ENCODE results near the gene EXOG. TPM values are rescaled to one million over a fixed set of nuclear protein-coding genes. Genes with fewer than 3 reads are reported as not detected.

Gene EXOG
- total and polyA plus RNA-seq, 4 donors: 5.8 to 17.2 (median 12.6) TPM

DNA sequence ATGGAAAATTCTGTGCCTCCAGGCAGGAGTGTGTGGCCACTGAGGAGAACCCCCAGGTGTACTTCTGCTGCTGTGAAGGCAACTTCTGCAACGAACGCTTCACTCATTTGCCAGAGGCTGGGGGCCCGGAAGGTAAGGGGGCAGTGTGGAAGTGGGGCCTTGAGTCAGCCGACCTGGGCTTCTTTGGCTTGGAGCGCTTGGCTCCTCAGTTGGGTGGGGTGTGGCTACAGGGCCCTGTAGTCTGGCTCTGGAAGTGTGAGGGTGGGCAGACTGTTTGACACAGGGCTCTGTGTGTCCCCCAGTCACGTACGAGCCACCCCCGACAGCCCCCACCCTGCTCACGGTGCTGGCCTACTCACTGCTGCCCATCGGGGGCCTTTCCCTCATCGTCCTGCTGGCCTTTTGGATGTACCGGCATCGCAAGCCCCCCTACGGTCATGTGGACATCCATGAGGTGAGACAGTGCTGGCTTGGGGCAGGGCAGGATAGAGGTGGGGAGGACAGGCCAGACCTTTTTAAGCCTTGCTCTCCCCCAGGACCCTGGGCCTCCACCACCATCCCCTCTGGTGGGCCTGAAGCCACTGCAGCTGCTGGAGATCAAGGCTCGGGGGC lies 18.2 kb upstream of the EXOG start:
- Histone ChIP-seq H3K36me3 (ENCODE audit: control insufficient read depth in 1 of 2, insufficient read depth in 2 of 2, low read length in 1 of 2) (peaks cover 0 to 2% of the 10 kb centered on the region in 2 donors), H3K4me3 (ENCODE audit: low read length in 2 of 2) (no peak overlapping the region), H3K27ac (ENCODE audit: low read depth in 1 of 2, low read length in 2 of 2) (no peak overlapping the region), H3K27me3 (ENCODE audit: control insufficient read depth in 1 of 2, insufficient read depth in 2 of 2, low read length in 1 of 2) (no peaks in the 10 kb centered on the region), H3K9me3 (ENCODE audit: control insufficient read depth, low read length) (no peaks in the 10 kb centered on the region), H3K4me1 (ENCODE audit: control insufficient read depth in 1 of 2, insufficient read depth in 2 of 2, low read length in 2 of 2) (no peaks in the 10 kb centered on the region)
- 90 to 91% methylated on average over 15 of the region's 15 CpGs for WGBS, 2 donors
- intact Hi-C loops (cut with DNase I): loop anchor here in 1 of 2 donors (5.0 kb wide), 1 partner anchor 131 kb away; the partner anchor contains the start of gene XYLB
- DNase-seq (no peak), ATAC-seq (ENCODE audit: low FRiP score) (no peak)

DNA sequence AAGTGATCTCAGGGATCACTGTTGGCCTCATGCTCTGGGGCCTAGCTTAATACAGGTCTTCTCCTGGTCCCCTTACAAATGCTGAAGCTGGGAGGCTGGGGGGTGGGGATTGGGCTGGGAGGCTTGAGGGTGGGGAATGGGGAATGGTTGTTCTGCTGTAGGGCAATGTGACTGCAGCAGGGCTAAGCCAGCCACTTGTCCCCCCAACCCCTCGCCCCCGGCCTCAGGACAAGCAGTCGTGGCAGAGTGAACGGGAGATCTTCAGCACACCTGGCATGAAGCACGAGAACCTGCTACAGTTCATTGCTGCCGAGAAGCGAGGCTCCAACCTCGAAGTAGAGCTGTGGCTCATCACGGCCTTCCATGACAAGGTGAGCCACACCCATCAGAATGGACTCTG lies 17.2 kb upstream of the EXOG start:
- Histone ChIP-seq H3K4me1 (ENCODE audit: control insufficient read depth in 1 of 2, insufficient read depth in 2 of 2, low read length in 2 of 2) (no peaks in the 10 kb centered on the region), H3K4me3 (ENCODE audit: low read length in 2 of 2) (no peak overlapping the region), H3K36me3 (ENCODE audit: control insufficient read depth in 1 of 2, insufficient read depth in 2 of 2, low read length in 1 of 2) (peaks cover 0 to 3% of the 10 kb centered on the region in 2 donors), H3K27me3 (ENCODE audit: control insufficient read depth in 1 of 2, insufficient read depth in 2 of 2, low read length in 1 of 2) (no peaks in the 10 kb centered on the region), H3K9me3 (ENCODE audit: control insufficient read depth, low read length) (no peaks in the 10 kb centered on the region), H3K27ac (ENCODE audit: low read depth in 1 of 2, low read length in 2 of 2) (no peak overlapping the region)
- no peak for ATAC-seq (ENCODE audit: low FRiP score)
- DNase-seq: no peak
- intact Hi-C loops (cut with DNase I): loop anchor here in 1 of 2 donors (5.0 kb wide), 1 partner anchor 132 kb away; the partner anchor contains the start of gene XYLB
- WGBS, 2 donors: 89 to 94% methylated on average over 9 of the region's 9 CpGs

- no peaks in the 10 kb centered on the region for H3K9me3 ChIP-seq (ENCODE audit: control insufficient read depth, low read length)
Observed at GRCh38 chr3:38479431-38480092, 16.6 kb upstream of the EXOG start.

GRCh38 chr3:38480093-38480445 lies 16.1 kb upstream of the EXOG start:
- H3K36me3 ChIP-seq (ENCODE audit: control insufficient read depth in 1 of 2, insufficient read depth in 2 of 2, low read length in 1 of 2): peaks cover 0 to 3% of the 10 kb centered on the region in 2 donors
- ATAC-seq (ENCODE audit: low FRiP score) (no peak), DNase-seq (no peak)
- WGBS, 2 donors: 55 to 62% methylated on average over 3 of the region's 3 CpGs
- intact Hi-C loops (cut with DNase I): loop anchor here in 1 of 2 donors (2.0 kb wide), 1 partner anchor 133 kb away; the partner anchor contains the start of gene XYLB
- H3K4me3 ChIP-seq (ENCODE audit: low read length in 2 of 2): no peak overlapping the region
- H3K27ac ChIP-seq (ENCODE audit: low read depth in 1 of 2, low read length in 2 of 2): no peak overlapping the region
- H3K9me3 ChIP-seq (ENCODE audit: control insufficient read depth, low read length): no peaks in the 10 kb centered on the region
- no peaks in the 10 kb centered on the region for H3K27me3 ChIP-seq (ENCODE audit: control insufficient read depth in 1 of 2, insufficient read depth in 2 of 2, low read length in 1 of 2)
- H3K4me1 ChIP-seq (ENCODE audit: control insufficient read depth in 1 of 2, insufficient read depth in 2 of 2, low read length in 2 of 2): no peaks in the 10 kb centered on the region

More at GRCh38 chr3:38479431-38480092, 16.6 kb upstream of the EXOG start:
- Histone ChIP-seq H3K27me3 (ENCODE audit: control insufficient read depth in 1 of 2, insufficient read depth in 2 of 2, low read length in 1 of 2) (no peaks in the 10 kb centered on the region), H3K27ac (ENCODE audit: low read depth in 1 of 2, low read length in 2 of 2) (no peak overlapping the region), H3K4me3 (ENCODE audit: low read length in 2 of 2) (no peak overlapping the region), H3K4me1 (ENCODE audit: control insufficient read depth in 1 of 2, insufficient read depth in 2 of 2, low read length in 2 of 2) (no peaks in the 10 kb centered on the region), H3K36me3 (ENCODE audit: control insufficient read depth in 1 of 2, insufficient read depth in 2 of 2, low read length in 1 of 2) (peaks cover 0 to 3% of the 10 kb centered on the region in 2 donors)
- WGBS, 2 donors: 64 to 70% methylated on average over 10 of the region's 10 CpGs
- DNase-seq (peak; percentile 75 to 85), ATAC-seq (ENCODE audit: low FRiP score) (peak; percentile 60)
- intact Hi-C loops (cut with DNase I): loop anchor here (2.0 to 5.0 kb wide), 2 partner anchors 132 to 133 kb away; partner anchors contain the start of gene XYLB (in 2 of the 2)

GRCh38 chr3:38480930-38481329 lies 15.2 kb upstream of the EXOG start:
- H3K9me3 ChIP-seq (ENCODE audit: control insufficient read depth, low read length): no peaks in the 10 kb centered on the region
- no peak overlapping the region for H3K4me3 ChIP-seq (ENCODE audit: low read length in 2 of 2)
- H3K27me3 ChIP-seq (ENCODE audit: control insufficient read depth in 1 of 2, insufficient read depth in 2 of 2, low read length in 1 of 2): no peaks in the 10 kb centered on the region
- peaks cover 0 to 3% of the 10 kb centered on the region in 2 donors for H3K36me3 ChIP-seq (ENCODE audit: control insufficient read depth in 1 of 2, insufficient read depth in 2 of 2, low read length in 1 of 2)
- ATAC-seq (ENCODE audit: low FRiP score) (no peak), DNase-seq (no peak)
- 89 to 92% methylated on average over 2 of the region's 2 CpGs for WGBS, 2 donors
- intact Hi-C loops (cut with DNase I): loop anchor here in 1 of 2 donors (2.0 kb wide), 1 partner anchor 134 kb away; the partner anchor contains the start of gene XYLB
- H3K27ac ChIP-seq (ENCODE audit: low read depth in 1 of 2, low read length in 2 of 2): no peak overlapping the region
- H3K4me1 ChIP-seq (ENCODE audit: control insufficient read depth in 1 of 2, insufficient read depth in 2 of 2, low read length in 2 of 2): no peaks in the 10 kb centered on the region

GRCh38 chr3:38482951-38483350 lies 13.2 kb upstream of the EXOG start:
- Histone ChIP-seq H3K27me3 (ENCODE audit: control insufficient read depth in 1 of 2, insufficient read depth in 2 of 2, low read length in 1 of 2) (no peaks in the 10 kb centered on the region), H3K4me1 (ENCODE audit: control insufficient read depth in 1 of 2, insufficient read depth in 2 of 2, low read length in 2 of 2) (no peaks in the 10 kb centered on the region), H3K36me3 (ENCODE audit: control insufficient read depth in 1 of 2, insufficient read depth in 2 of 2, low read length in 1 of 2) (peaks cover 0 to 5% of the 10 kb centered on the region in 2 donors), H3K4me3 (ENCODE audit: low read length in 2 of 2) (no peak overlapping the region), H3K9me3 (ENCODE audit: control insufficient read depth, low read length) (no peaks in the 10 kb centered on the region), H3K27ac (ENCODE audit: low read depth in 1 of 2, low read length in 2 of 2) (no peak overlapping the region)
- ATAC-seq (ENCODE audit: low FRiP score) (no peak), DNase-seq (no peak)
- WGBS, 2 donors: 82 to 94% methylated on average over 10 of the region's 10 CpGs
- intact Hi-C loops (cut with DNase I): no loop called here

DNA sequence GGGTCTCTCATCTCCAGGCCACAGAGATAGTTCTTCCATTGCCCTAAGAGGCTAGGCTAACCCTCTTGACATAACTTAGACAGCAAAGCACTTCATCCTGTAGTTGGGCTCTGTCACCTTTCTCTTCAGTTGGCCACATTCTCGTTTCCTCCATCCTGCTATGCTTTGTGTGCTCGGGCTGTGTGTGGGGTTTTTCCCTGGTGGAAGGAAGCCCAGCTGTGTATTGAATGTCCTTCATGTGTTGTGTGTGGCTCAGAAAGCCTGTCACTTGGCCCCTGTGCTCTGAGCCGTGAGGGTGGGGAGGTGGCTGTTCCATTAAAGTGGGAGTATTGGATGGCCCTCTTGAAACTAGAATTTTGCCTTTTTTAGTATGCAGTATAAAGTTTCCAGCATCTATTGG lies 8.8 kb upstream of the EXOG start:
- Histone ChIP-seq H3K27ac (ENCODE audit: low read depth in 1 of 2, low read length in 2 of 2) (no peak overlapping the region), H3K36me3 (ENCODE audit: control insufficient read depth in 1 of 2, insufficient read depth in 2 of 2, low read length in 1 of 2) (peaks cover 0 to 9% of the 10 kb centered on the region in 2 donors), H3K4me3 (ENCODE audit: low read length in 2 of 2) (no peak overlapping the region), H3K27me3 (ENCODE audit: control insufficient read depth in 1 of 2, insufficient read depth in 2 of 2, low read length in 1 of 2) (no peaks in the 10 kb centered on the region), H3K4me1 (ENCODE audit: control insufficient read depth in 1 of 2, insufficient read depth in 2 of 2, low read length in 2 of 2) (no peaks in the 10 kb centered on the region), H3K9me3 (ENCODE audit: control insufficient read depth, low read length) (no peaks in the 10 kb centered on the region)
- no peak for ATAC-seq (ENCODE audit: low FRiP score)
- 79% methylated on average over 3 of the region's 3 CpGs for WGBS, 2 donors
- intact Hi-C loops (cut with DNase I): no loop called here
- no peak for DNase-seq

DNA sequence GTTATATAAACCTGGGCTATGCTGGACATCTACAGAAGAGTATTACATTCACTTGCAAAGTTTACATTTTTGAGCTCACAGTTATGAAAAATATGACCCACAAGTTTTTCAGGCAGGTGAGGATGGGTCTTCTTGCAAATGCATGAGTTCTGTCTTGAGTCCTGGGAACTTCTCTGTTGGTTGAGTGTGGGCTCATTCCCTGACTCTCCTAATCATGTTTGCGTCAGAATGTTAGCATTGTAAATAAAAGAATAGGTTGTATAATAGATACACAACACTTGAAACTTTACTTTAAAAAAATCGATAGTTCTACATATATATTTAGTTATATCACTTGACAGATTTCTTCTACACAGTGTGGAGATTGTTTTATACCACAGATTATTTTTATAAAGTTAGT lies 7.2 kb upstream of the EXOG start:
- DNase-seq (no peak), ATAC-seq (ENCODE audit: low FRiP score) (no peak)
- Histone ChIP-seq H3K27me3 (ENCODE audit: control insufficient read depth in 1 of 2, insufficient read depth in 2 of 2, low read length in 1 of 2) (no peaks in the 10 kb centered on the region), H3K27ac (ENCODE audit: low read depth in 1 of 2, low read length in 2 of 2) (no peak overlapping the region), H3K9me3 (ENCODE audit: control insufficient read depth, low read length) (no peaks in the 10 kb centered on the region), H3K4me3 (ENCODE audit: low read length in 2 of 2) (no peak overlapping the region), H3K36me3 (ENCODE audit: control insufficient read depth in 1 of 2, insufficient read depth in 2 of 2, low read length in 1 of 2) (peaks cover 0 to 6% of the 10 kb centered on the region in 2 donors), H3K4me1 (ENCODE audit: control insufficient read depth in 1 of 2, insufficient read depth in 2 of 2, low read length in 2 of 2) (no peaks in the 10 kb centered on the region)
- WGBS, 2 donors: 95 to 96% methylated on average over 2 of the region's 2 CpGs
- intact Hi-C loops (cut with DNase I): no loop called here

DNA sequence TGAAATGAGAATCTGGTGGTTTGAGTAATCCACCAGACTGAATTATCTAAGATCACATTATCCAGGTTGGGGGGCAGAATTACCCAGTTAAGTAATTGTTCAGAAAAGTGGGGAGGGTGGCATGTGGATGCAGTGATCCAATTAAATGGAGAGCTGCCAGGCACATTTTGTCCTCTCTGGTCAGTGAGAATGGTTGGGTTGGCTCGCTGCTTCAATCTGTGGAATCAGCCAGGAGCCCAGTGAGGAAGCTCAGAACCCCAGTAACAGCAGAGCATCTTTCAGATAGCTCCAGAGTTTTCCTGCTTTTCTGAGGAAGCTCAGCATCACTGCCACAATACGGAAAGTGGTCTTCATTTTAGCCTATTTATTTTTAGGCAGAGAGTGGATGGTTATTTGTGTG lies 6.4 kb upstream of the EXOG start:
- DNase-seq (no peak), ATAC-seq (ENCODE audit: low FRiP score) (no peak)
- 89 to 93% methylated on average over 2 of the region's 2 CpGs for WGBS, 2 donors
- intact Hi-C loops (cut with DNase I): no loop called here
- Histone ChIP-seq H3K36me3 (ENCODE audit: control insufficient read depth in 1 of 2, insufficient read depth in 2 of 2, low read length in 1 of 2) (peaks cover 0 to 6% of the 10 kb centered on the region in 2 donors), H3K9me3 (ENCODE audit: control insufficient read depth, low read length) (no peaks in the 10 kb centered on the region), H3K27ac (ENCODE audit: low read depth in 1 of 2, low read length in 2 of 2) (no peak overlapping the region), H3K4me3 (ENCODE audit: low read length in 2 of 2) (no peak overlapping the region), H3K27me3 (ENCODE audit: control insufficient read depth in 1 of 2, insufficient read depth in 2 of 2, low read length in 1 of 2) (no peaks in the 10 kb centered on the region), H3K4me1 (ENCODE audit: control insufficient read depth in 1 of 2, insufficient read depth in 2 of 2, low read length in 2 of 2) (no peaks in the 10 kb centered on the region)
